Left forelimb (tissue), 1 donor: ENCODE measurements around the gene DPF1.

Experiments used
- DNase-seq: peaks from one replicate; pipeline ENCODE4 v3.0.0-alpha.2; 2018; ENCODE audit warnings: low spot score

The DPF1 gene

DNA sequence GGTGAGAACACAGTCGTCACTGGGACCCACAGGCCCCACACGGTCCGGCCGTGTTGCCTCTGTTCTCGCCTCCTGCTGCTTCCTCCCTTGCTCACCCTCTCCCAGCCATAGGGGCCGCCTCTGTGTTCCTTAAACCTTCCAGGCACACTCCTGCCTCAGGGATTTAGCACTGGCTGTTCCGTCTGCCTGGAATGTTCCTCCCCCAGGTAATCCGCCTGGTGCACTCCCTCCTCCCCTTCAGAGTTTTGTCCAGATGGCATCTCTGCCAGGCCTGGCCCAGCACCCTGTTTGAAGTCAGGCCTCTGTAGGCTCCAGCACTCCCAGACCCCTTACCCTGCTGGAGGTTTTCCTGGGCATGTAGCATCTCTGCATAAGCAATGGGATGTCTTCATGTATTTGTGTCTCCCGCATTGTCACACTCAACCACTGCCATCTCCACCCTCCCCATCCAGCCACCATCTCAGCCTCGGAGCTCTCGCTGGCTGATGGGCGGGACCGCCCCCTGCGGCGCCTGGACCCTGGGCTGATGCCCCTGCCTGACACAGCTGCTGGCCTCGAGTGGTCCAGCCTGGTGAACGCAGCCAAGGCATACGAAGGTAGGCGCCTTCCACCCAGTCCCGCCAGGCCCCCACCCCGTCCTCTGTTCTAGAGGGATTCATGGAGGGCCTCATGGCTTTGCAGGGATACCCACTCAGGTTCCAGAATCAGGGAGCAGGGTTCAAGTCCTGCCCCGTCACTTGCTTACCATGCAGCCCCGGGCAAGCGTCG lies 25.9 kb downstream of the DPF1 start:
- no peak for DNase-seq

GRCh38 chr19:38196948-38197656 lies 26.9 kb downstream of the DPF1 start:
- DNase-seq, result no peak

DNA sequence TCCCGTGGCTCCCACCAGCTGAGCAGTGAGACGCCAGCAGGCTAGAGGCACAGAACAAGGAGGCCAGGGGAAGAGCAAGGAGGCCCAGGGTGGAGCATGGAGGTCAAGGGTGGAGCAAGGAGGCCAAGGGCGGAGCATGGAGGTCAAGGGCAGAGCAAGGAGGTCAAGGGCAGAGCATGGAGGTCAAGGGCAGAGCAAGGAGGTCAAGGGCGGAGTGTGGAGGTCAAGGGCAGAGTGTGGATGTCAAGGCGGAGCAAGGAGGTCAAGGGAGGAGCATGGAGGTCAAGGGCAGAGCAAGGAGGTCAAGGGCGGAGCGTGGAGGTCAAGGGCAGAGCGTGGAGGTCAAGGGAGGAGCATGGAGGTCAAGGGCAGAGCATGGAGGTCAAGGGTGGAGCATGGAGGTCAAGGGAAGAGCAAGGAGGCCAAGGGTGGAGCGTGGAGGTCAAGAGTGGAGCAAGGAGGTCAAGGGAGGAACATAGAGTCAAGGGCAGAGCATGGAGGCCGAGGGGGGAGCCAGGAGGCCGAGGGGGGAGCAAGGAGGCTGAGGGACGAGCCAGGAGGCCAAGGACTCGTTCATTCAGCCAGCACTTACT lies 27.7 kb downstream of the DPF1 start:
- no peak for DNase-seq

DNA sequence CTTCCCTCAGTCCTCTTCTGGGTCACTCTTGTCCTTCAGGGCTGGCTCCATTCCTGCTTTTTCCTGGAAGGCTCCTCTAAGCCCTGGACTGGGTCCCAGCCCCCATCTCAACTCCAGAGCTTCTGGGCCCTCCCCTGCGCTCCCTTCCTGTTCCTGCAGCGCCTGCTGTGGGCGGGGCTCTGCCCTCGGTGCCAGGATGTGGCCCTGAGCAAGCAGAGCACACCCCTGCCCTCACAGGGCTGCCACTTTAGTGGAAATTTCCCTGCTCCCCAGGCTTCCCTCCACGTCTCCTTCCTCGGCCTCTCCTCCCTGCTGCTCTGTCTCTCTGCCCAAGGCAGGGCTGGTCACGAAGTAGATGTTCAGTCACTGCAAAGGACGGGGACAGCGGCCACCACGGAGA lies 28.8 kb downstream of the DPF1 start:
- DNase-seq, result no peak

DNA sequence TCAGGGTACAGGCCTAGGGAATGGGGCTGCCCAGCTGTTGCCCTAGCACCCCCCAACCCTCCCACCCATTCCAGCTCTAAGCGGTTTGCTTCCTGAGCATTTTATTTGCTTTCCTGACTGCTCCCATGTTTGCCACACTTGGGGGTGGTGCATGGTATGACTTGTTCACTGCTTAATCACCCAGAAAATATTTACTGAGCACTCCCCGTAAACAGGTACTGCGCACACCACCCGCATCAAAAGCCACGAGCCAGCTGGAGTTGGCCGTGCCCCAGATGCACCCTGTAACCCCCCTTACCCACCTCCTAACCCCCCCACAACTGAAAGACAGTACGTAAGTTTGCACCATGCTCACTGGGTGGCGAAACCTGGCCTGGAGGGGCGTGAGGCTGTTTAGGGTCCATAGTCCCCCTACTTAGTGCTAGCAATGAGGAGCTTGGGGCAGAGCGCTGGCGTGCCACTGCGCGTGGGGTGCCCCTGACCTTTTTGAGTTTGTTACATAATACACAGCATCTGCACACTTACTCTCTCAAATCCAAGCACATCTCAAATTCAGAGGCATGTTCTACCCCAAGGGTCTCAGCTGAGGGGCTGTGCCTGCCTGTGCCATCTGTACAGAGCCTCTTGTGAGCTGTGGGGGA lies 29.8 kb downstream of the DPF1 start:
- DNase-seq, result no peak

DNA sequence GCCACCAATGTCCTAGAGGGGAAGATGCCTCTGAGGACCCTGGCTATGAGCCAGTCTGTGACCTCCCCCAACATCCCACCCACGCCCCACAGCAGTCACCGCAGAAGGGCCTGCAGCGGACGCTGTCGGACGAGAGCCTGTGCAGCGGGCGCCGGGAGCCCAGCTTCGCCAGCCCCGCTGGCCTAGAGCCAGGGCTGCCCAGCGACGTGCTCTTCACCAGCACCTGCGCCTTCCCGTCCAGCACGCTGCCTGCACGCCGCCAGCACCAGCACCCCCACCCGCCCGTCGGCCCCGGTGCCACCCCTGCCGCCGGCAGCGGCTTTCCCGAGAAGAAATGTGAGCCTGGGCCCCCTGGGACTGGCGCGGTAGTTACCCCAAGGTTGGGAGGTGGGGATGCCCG lies 30.6 kb downstream of the DPF1 start:
- no peak for DNase-seq

DNA sequence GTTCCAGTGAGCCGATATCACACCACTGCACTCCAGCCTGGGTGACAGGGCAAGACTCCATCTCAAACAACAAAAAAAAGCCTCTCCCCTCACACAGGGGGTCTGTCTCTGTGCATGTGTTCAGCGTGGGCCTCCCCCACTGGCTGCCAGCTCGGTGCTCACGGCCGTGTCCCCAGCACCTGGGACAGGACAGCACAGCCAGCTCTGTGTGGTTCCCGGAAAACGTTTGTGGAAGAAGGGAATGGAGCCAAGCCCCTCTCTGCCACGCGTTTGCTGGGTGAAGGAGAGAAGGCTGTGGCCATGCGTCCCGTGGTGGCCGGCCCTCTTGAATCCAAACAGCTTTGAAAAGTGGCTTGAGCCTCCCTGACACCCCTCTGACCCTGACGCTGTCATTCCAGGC lies 32.3 kb downstream of the DPF1 start:
- DNase-seq, result no peak

DNA sequence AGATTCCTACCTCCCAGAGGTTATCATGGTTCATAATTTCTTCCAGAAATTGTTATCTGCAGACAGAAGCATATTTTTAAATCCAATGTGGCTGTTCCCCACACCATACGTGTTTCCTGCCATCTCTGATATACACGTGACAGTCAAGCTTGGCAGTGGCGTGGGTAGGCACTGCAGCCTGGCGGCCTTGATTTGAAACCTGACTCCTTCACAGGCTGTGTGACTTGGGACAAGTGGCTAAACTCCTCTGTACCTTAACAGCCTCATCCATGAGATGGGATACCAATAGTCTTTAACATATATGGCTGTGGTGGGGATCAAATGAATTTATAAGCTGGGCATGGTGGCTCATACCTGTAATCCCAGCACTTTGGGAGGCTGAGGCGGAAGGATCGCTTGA lies 33.2 kb downstream of the DPF1 start:
- DNase-seq, result no peak

DNA sequence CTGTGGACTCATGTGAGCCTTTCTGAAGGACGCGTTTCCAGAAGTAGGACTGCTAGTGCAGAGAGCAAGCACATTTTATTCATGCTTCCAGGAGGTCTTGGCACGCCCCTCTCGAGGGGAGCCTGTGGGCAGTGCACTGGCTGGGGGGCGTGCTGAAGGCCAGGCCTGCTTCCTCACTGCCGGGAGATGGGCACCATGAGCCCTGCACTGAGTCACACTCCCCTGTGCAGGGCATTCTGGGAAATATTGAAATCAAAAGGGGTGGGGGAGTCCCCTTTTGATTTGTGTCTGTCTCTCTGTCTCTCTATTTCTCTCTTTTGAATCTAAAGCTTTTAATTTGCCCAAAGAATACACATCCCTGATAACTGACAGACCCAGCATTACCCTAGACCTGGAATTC lies 34.0 kb downstream of the DPF1 start:
- DNase-seq, result no peak

- DNase-seq, result no peak
Observed at GRCh38 chr19:38185562-38185961, 38.5 kb downstream of the DPF1 start.

GRCh38 chr19:38184815-38185214 lies 39.2 kb downstream of the DPF1 start:
- no peak for DNase-seq

DNA sequence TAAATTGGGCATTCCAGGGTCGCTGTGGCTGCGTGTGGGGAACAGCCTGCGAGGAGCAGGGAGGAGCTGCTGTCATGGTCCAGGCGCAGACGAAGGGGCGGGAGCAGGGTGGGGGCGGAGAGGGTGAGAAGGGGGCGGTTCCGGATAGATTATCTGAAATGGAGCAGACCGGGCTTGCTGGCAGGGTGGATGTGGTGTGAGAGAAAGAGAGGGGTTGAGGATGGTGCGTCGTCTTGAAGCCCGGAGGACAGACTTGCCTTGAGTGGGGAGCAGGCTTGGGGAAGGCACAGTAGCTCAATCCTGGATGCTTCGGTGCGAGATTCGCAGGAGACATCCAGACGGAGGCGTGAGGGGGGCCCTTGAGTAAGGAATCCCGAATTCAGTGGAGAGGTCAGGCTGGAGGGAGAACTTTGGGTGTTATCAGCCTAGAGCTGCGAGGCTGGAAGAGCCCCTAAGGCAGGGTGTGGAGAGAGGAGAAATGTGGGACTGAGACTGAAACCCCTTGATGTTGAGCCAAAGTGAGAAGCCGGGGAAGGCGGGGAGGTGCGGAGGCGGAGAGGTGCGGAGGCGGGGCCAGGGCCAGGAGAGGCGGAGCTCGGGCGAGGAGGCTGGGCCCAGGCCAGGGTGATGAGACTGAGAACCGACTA lies 40.6 kb downstream of the DPF1 start:
- peak; percentile 72 for DNase-seq

DNA sequence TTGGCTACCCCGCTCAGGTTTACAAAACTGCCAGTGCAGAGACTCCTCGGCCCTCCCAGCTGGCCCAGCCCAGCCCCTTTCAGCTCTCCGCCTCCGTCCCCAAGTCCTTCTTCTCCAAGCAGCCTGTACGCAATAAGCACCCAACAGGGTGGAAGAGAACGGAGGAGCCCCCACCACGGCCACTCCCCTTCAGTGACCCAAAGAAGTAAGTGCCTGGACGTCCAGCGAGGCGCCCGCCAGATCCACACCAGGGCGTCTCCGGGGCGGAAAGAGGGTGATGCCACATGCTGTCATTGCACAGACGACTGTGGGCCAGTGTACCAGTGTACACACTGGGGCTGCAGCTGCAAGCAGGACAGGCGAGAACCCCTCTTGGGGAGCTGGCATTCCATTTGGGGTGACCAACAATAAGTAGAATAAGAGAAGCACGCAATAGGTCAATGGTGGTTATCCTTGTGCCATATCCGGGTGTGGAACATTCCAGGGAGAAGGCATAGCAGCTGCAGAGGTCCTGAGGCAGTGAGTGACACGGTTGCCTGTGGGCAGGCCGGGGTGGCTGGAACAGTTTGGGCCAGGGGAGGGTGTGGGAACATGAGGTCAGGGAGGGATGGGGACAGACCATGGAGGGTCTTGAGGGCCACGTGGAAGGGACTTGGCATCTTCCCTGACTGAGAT lies 41.3 kb downstream of the DPF1 start:
- DNase-seq, result no peak

DNA sequence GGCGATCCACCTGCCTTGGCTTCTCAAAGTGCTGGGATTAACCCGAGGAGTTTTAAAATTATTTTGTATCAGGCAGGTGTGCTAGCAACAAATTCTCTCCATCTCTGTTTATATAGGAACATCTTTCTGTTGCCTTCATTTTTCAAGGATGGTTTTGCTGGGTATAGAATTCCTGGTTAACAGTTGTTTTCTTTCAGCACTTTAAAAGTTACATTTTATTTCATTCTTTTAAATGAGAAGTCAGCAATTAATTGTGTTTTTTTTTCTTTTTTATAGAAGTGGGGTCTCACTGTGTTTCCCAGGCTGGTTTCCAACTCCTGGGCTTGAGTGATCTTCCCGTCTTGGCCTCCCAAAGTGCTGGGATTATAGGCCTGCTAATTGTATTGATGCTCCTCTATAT lies 44.0 kb downstream of the DPF1 start:
- no peak for DNase-seq

DNA sequence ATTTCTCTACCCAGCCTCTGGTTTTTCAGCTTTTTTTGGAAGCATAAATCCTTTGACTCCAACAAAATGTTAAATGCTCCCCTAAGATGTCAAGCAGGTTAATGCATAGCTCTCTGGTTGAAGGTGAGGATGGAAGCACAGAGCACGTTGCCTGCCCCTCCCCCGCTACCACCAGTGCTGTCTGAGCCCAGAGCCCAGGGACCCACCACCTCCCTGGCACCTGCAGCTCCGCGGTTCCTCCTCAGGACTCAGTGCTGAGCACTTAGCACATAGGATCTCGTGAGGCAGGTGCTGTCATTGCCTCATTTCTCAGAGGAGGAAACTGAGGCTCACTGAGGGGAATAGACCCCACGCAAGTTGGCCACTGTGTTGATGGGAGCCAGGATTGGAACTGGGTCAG lies 48.6 kb downstream of the DPF1 start:
- no peak for DNase-seq

- DNase-seq, result peak; percentile 83
Observed at GRCh38 chr19:38173291-38174041, 50.6 kb downstream of the DPF1 start.

DNA sequence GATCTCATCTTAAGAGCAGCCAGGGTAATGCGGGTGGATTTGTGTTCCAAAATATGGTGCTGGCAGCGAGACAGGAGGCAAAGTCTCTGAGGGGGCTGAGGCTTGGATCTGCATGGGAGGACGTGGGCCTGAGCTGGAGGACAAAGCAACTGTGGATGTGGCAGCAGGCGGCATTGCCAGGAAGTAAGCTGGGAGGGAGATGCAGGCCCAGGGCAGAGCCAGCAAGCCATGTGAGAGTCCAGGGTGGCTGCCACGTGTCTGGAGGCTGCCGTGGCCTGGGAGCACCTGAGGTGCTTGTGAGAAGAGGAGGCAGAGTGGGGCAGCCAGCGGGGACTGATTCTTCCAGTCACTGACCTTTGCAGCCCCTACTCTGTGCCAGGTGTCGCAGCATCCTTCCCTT lies 52.0 kb downstream of the DPF1 start:
- no peak for DNase-seq

GRCh38 chr19:38170334-38170733 lies 53.7 kb downstream of the DPF1 start:
- DNase-seq, result no peak

DNA sequence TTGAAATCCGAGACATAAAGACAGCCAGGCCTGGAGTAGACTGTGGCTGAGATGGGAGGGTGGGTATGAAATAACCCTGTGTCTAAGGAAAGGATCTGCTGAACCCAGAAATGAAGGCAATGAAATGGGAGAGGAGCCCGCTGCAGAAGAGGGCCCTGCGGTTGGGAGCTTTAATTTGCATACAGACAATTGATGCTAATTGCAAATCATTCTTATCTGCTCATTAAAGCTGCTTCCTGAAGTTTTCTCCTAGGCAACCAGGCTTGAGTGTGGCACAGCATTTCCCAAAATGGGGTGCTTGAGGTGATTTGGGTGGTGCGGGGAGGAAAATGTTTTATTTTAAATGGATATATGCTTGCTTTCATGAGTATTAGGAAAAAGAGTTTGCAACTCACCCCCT lies 55.4 kb downstream of the DPF1 start:
- no peak for DNase-seq

- no peak for DNase-seq
Observed at GRCh38 chr19:38165335-38165734, 58.7 kb downstream of the DPF1 start.

DNA sequence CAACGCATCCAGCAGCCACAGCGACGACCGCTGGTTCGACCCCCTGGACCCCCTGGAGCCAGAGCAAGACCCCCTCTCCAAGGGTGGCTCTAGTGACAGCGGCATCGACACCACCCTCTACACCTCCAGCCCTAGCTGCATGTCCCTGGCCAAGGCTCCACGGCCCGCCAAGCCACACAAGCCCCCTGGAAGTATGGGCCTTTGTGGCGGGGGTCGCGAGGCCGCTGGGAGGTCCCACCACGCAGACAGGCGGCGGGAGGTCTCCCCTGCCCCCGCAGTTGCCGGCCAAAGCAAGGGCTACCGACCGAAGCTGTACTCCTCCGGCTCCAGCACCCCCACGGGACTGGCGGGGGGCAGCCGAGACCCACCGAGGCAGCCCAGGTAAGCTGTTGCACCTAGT lies 59.5 kb downstream of the DPF1 start:
- no peak for DNase-seq
